ENCODE results near the gene CLASP1. TPM values are rescaled to one million over a fixed set of nuclear protein-coding genes. Genes with fewer than 3 reads are reported as not detected.
"Not testable (repeated sequence)": the region's sequence is repeated elsewhere in the genome, so short reads cannot be mapped to it uniquely, and the experiment has no call there.

CLASP1 gene
- total RNA-seq, 1 experiment from 2014 or later: 81.9 TPM

DNA sequence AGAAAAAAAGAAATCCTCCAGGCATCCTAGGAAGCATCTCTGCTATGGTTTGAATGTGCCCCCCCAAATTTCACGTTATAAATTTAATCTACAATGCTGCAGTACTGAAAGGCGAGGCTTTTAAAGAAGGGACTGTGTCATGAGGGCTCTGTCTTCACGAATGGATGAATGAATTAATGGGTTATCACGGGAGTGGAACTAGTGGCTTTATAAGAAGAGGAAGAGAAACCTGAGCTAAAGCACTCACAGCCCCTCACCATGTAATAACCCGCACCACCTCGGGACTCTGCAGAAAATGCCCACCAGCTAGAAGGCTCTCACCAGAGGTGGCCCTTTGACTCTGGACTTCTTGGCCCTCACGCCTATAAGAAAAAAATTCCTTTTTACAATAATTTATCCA lies 90.9 kb downstream of the CLASP1 start:
- CTCF ChIA-PET: interaction anchor here (0.6 to 1.0 kb wide), 3 partner anchors 22 to 90 kb away, joined by 3 to 4 read pairs (median 3); partner anchors contain the start of gene RNU4ATAC
- no peaks in the 10 kb centered on the region for H3K27me3 Mint-ChIP-seq (ENCODE audit: insufficient read depth, unreplicated experiment)
- H3K36me3 Mint-ChIP-seq (ENCODE audit: insufficient read depth, unreplicated experiment): no peaks in the 10 kb centered on the region
- H3K9me3 Mint-ChIP-seq (ENCODE audit: unreplicated experiment): no peaks in the 10 kb centered on the region
- H3K4me3 Mint-ChIP-seq (ENCODE audit: unreplicated experiment): no peak overlapping the region
- intact Hi-C loops (cut with micrococcal nuclease): no loop called here
- POLR2A ChIA-PET: interaction anchor here (2.1 kb wide), 1 partner anchor 9 kb away, joined by 6 read pairs; no protein-coding TSS in a partner anchor
- H3K27ac Mint-ChIP-seq (ENCODE audit: low read depth, unreplicated experiment): no peak overlapping the region
- no TSS peak for BruUV-seq (replicated peaks)
- TF ChIP-seq CTCF (IDR thresholded peaks at IDR 0.05; ENCODE audit: unreplicated experiment): no peak
- DNase-seq (ENCODE audit: unreplicated experiment): no peak
- peaks cover 42% of the 10 kb centered on the region for H3K4me1 Mint-ChIP-seq (ENCODE audit: insufficient read depth, unreplicated experiment)

DNA sequence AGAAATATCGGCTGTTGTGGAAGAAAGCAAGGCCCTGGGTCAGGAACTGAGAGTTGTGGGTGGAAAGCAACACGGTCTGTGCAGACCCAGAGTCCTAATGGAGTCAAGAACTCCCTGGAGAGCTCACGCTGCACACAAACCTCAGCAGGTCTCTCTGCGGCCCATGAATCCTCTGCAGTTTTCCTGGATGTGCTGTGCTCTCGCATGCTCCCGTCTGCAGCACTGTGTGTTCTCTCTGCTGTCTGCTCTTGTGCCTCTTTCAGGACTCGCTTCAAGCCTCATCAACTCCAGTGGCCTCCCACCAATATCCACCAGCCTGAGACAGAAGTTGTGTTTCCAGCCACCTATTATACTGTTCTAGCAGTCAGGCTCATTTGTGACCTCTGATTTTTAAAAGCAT lies 94.3 kb downstream of the CLASP1 start:
- no TSS peak for BruUV-seq (replicated peaks)
- Mint-ChIP-seq H3K36me3 (ENCODE audit: insufficient read depth, unreplicated experiment) (no peaks in the 10 kb centered on the region), H3K4me3 (ENCODE audit: unreplicated experiment) (no peak overlapping the region), H3K9me3 (ENCODE audit: unreplicated experiment) (peaks cover 6% of the 10 kb centered on the region), H3K4me1 (ENCODE audit: insufficient read depth, unreplicated experiment) (peaks cover 29% of the 10 kb centered on the region), H3K27ac (ENCODE audit: low read depth, unreplicated experiment) (no peak overlapping the region), H3K27me3 (ENCODE audit: insufficient read depth, unreplicated experiment) (no peaks in the 10 kb centered on the region)
- POLR2A ChIA-PET: no interaction called here
- TF ChIP-seq CTCF (IDR thresholded peaks at IDR 0.05; ENCODE audit: unreplicated experiment): no peak
- CTCF ChIA-PET: interaction anchor here (0.6 kb wide), 1 partner anchor 14 kb away, joined by 3 read pairs; no protein-coding TSS in a partner anchor
- intact Hi-C loops (cut with micrococcal nuclease): no loop called here
- no peak for DNase-seq (ENCODE audit: unreplicated experiment)

- H3K36me3 Mint-ChIP-seq (ENCODE audit: insufficient read depth, unreplicated experiment); BruUV-seq (replicated peaks); H3K4me3 Mint-ChIP-seq (ENCODE audit: unreplicated experiment); intact Hi-C loops (cut with micrococcal nuclease); H3K9me3 Mint-ChIP-seq (ENCODE audit: unreplicated experiment); H3K27ac Mint-ChIP-seq (ENCODE audit: low read depth, unreplicated experiment); DNase-seq (ENCODE audit: unreplicated experiment); H3K27me3 Mint-ChIP-seq (ENCODE audit: insufficient read depth, unreplicated experiment): not testable (repeated sequence)
- POLR2A ChIA-PET: interaction anchor here (0.6 kb wide), 1 partner anchor 25 kb away, joined by 3 read pairs; no protein-coding TSS in a partner anchor
- CTCF ChIA-PET: interaction anchor here (0.6 to 0.9 kb wide), 4 partner anchors 11 to 145 kb away, joined by 3 read pairs; no protein-coding TSS in a partner anchor
- H3K4me1 Mint-ChIP-seq (ENCODE audit: insufficient read depth, unreplicated experiment): peaks cover 36% of the 10 kb centered on the region
These were observed 96.6 kb downstream of the CLASP1 start for GRCh38 chr2:121552477-121553180.

DNA sequence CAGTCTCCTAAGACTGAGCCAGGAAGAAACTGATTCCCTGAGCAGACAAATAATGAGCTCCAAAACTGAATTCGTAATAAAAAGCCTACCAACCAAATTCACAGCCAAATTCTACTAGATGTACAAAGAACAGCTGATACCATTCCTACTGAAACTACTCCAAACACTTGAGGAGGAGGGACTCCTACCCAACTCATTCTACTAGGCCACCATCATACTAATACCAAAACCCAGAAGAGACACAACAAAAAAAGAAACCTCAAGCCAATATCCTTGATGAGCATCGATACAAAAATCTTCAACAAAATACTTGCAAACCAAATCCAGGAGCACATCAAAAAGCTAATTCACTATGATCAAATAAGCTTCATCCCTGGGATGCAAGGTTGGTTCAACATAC lies 98.6 kb downstream of the CLASP1 start:
- CTCF ChIA-PET: interaction anchor here (1.6 kb wide), 1 partner anchor 18 kb away, joined by 4 read pairs; no protein-coding TSS in a partner anchor
- TF ChIP-seq CTCF (IDR thresholded peaks at IDR 0.05; ENCODE audit: unreplicated experiment): no peak

More for the DNA sequence above, 98.6 kb downstream of the CLASP1 start:
- Mint-ChIP-seq H3K36me3 (ENCODE audit: insufficient read depth, unreplicated experiment) (peaks cover 6% of the 10 kb centered on the region), H3K9me3 (ENCODE audit: unreplicated experiment) (peaks cover 8% of the 10 kb centered on the region), H3K27ac (ENCODE audit: low read depth, unreplicated experiment) (no peak overlapping the region), H3K27me3 (ENCODE audit: insufficient read depth, unreplicated experiment) (no peaks in the 10 kb centered on the region), H3K4me3 (ENCODE audit: unreplicated experiment) (no peak overlapping the region), H3K4me1 (ENCODE audit: insufficient read depth, unreplicated experiment) (peaks cover 25% of the 10 kb centered on the region)
- DNase-seq (ENCODE audit: unreplicated experiment): no peak
- intact Hi-C loops (cut with micrococcal nuclease): no loop called here
- no TSS peak for BruUV-seq (replicated peaks)
- POLR2A ChIA-PET: interaction anchor here (1.0 to 1.3 kb wide), 2 partner anchors 9 to 22 kb away, joined by 3 read pairs; no protein-coding TSS in a partner anchor

Data from MCF 10A (cell line).